PC-3 (cell line): ENCODE results near the gene PSMD2. TPM values are rescaled to one million over a fixed set of nuclear protein-coding genes. Genes with fewer than 3 reads are reported as not detected.
A peak's percentile ranks its signal among the peaks of the same experiment; 100 is the strongest.

ENCODE experiments used
- ATAC-seq: fragments of 200-7000 bp; cut with Tn5 transposase; 2 replicates; pipeline ENCODE4 v1.9.1; 2020; ENCODE audit warnings: mild to moderate bottlenecking, moderate library complexity
- BruUV-seq: library from RNA; stranded (reverse); fragments of 400-500 nt; replicated peaks from 2 replicates; lab custom pipeline; 2021; lab: Mats Ljungman, UMichigan
- CTCF ChIA-PET: fragments of 300-600 bp; sonication (Branson Sonifier 250); formaldehyde crosslinking; loops from one replicate; lab custom pipeline; 2022; ENCODE audit warnings: antibody characterized with exemption; lab: Charles Lee
- POLR2A ChIA-PET: fragments of 300-600 bp; sonication (Branson Sonifier 250); formaldehyde crosslinking; loops from one replicate; lab custom pipeline; 2022; ENCODE audit warnings: antibody characterized with exemption; ENCODE audit not compliant: unreplicated experiment; lab: Charles Lee
- DNase-seq: peaks from one replicate; pipeline ENCODE4 v3.0.0-alpha.2; 2015
- H2AFZ ChIP-seq: fragments of 300-600 bp; sonication (generic); 2 replicates; pipeline ENCODE4 v1.6.0; 2016; ENCODE audit warnings: antibody characterized with exemption, low read length
- H3F3A ChIP-seq: fragments of 300-600 bp; sonication (generic); one replicate; pipeline ENCODE4 v1.6.0; 2017; ENCODE audit warnings: antibody characterized with exemption, low read length, control low read depth, mild to moderate bottlenecking; ENCODE audit not compliant: unreplicated experiment
- H3K27ac ChIP-seq: fragments of 300-600 bp; sonication (generic); 2 replicates; pipeline ENCODE4 v1.5.1; 2016; ENCODE audit warnings: mild to moderate bottlenecking, low read length
- H3K27me3 ChIP-seq: fragments of 300-600 bp; sonication (generic); 2 replicates; pipeline ENCODE4 v1.6.1; 2016; ENCODE audit warnings: low read length, mixed read lengths
- H3K36me3 ChIP-seq: fragments of 300-600 bp; sonication (generic); 2 replicates; pipeline ENCODE4 v1.6.1; 2016; ENCODE audit warnings: low read depth, mixed run types, low read length, mixed read lengths
- H3K4me1 ChIP-seq: fragments of 300-600 bp; sonication (generic); 2 replicates; pipeline ENCODE4 v1.5.1; 2016; ENCODE audit warnings: low read length; ENCODE audit not compliant: insufficient read depth
- H3K4me2 ChIP-seq: fragments of 300-600 bp; sonication (generic); 2 replicates; pipeline ENCODE4 v1.6.0; 2016; ENCODE audit warnings: low read length
- H3K4me3 ChIP-seq: fragments of 300-600 bp; sonication (generic); 2 replicates; pipeline ENCODE4 v1.5.1; 2016; ENCODE audit warnings: mild to moderate bottlenecking, low read length, mixed read lengths
- H3K79me2 ChIP-seq: fragments of 300-600 bp; sonication (generic); 2 replicates; pipeline ENCODE4 v1.6.1; 2017; ENCODE audit warnings: low read length, mixed read lengths
- H3K9ac ChIP-seq: fragments of 300-600 bp; sonication (generic); 2 replicates; pipeline ENCODE4 v1.6.0; 2016; ENCODE audit warnings: mild to moderate bottlenecking, low read length
- H3K9me2 ChIP-seq: fragments of 300-600 bp; sonication (generic); replicated peaks from 2 replicates; pipeline ENCODE4 v1.6.1; 2016; ENCODE audit warnings: mixed run types, low read length, mixed read lengths
- H3K9me3 ChIP-seq: fragments of 300-600 bp; sonication (generic); 2 replicates; pipeline ENCODE4 v1.6.1; 2016; ENCODE audit warnings: low read length, mixed read lengths
- H4K20me1 ChIP-seq: fragments of 300-600 bp; sonication (generic); 2 replicates; pipeline ENCODE4 v1.6.1; 2016; ENCODE audit warnings: low read length, mixed read lengths
- CTCF ChIP-seq: fragments of 300-600 bp; sonication (generic); conservative IDR thresholded peaks from 2 replicates; pipeline ENCODE4 v1.5.1; 2017; ENCODE audit warnings: antibody characterized with exemption, low read depth, mild to moderate bottlenecking, low read length
- EZH2 ChIP-seq: fragments of 300-600 bp; sonication (generic); IDR thresholded peaks from one replicate; pipeline ENCODE4 v1.6.1; 2017; ENCODE audit warnings: antibody characterized with exemption, mild to moderate bottlenecking, low read length; ENCODE audit not compliant: unreplicated experiment
- EZH2phosphoT487 ChIP-seq: fragments of 300-600 bp; sonication (generic); IDR thresholded peaks from 2 replicates; pipeline ENCODE4 v1.6.1; 2018; ENCODE audit warnings: mild to moderate bottlenecking, antibody characterized with exemption, low read length, borderline replicate concordance
- intact Hi-C: fragments of 100-400 bp; cut with micrococcal nuclease; formaldehyde crosslinking; loops from 2 replicates; pipeline ENCODE4 v1.9.0; 2023
- total RNA-seq: library from RNA; depleted of rRNA; stranded (reverse); fragments of >200 nt; gene quantifications from 2 replicates; pipeline ENCODE4 v1.2.3, GENCODE V29; 2014

Gene PSMD2
- total RNA-seq, 1 experiment from 2014 or later, result 1,057 TPM

- peak overlapping the region; percentile 89 for H3K9ac ChIP-seq
- H3F3A ChIP-seq, result peaks cover 28% of the 10 kb centered on the region
- no peaks in the 10 kb centered on the region for H3K27me3 ChIP-seq
- POLR2A ChIA-PET, result no interaction called here
- peak overlapping the region; percentile 98 for H3K4me2 ChIP-seq
- CTCF ChIA-PET, result no interaction called here
- H3K4me1 ChIP-seq, result peaks cover 62% of the 10 kb centered on the region
- intact Hi-C loops, result loop anchor here (2.0 kb wide), 2 partner anchors 21 to 27 kb away; partner anchors contain the start of gene EIF4G1
- H3K9me2 ChIP-seq, result no peaks in the 10 kb centered on the region
- peaks cover 34% of the 10 kb centered on the region for H3K79me2 ChIP-seq
- H3K9me3 ChIP-seq, result no peaks in the 10 kb centered on the region
- peak overlapping the region; percentile 95 for H3K27ac ChIP-seq
- H3K36me3 ChIP-seq, result peaks cover 35% of the 10 kb centered on the region
- no TSS peak for BruUV-seq
- TF ChIP-seq EZH2, result no peak
- no peak for TF ChIP-seq CTCF
- no peak for TF ChIP-seq EZH2phosphoT487
- H2AFZ ChIP-seq, result 0 out of 2 replicates have a peak overlapping the region, but pooled peaks have one; percentile 13
- ATAC-seq (peak; percentile 49), DNase-seq (peak; percentile 75)
- peak overlapping the region; percentile 71 for H3K4me3 ChIP-seq
- no peaks in the 10 kb centered on the region for H4K20me1 ChIP-seq
Measured at GRCh38 chr3:184335661-184336546, 36.9 kb downstream of the PSMD2 start.

GRCh38 chr3:184336547-184337398 lies 37.7 kb downstream of the PSMD2 start:
- CTCF ChIA-PET, result no interaction called here
- no peaks in the 10 kb centered on the region for H4K20me1 ChIP-seq
- peak overlapping the region; percentile 89 for H3K9ac ChIP-seq
- peaks cover 26% of the 10 kb centered on the region for H3K36me3 ChIP-seq
- H3F3A ChIP-seq, result peaks cover 28% of the 10 kb centered on the region
- H3K27ac ChIP-seq, result peak overlapping the region; percentile 95
- H3K9me2 ChIP-seq, result no peaks in the 10 kb centered on the region
- BruUV-seq, result TSS peak; percentile 17
- DNase-seq (peak; percentile 48), ATAC-seq (no peak)
- H3K27me3 ChIP-seq, result no peaks in the 10 kb centered on the region
- intact Hi-C loops, result loop anchor here (2.0 kb wide), 1 partner anchor 26 kb away; no protein-coding TSS in a partner anchor
- TF ChIP-seq EZH2phosphoT487 (no peak), CTCF (no peak), EZH2 (no peak)
- H3K4me1 ChIP-seq, result peaks cover 54% of the 10 kb centered on the region
- peak overlapping the region; percentile 13; the same call in 1 of the 2 replicates for H2AFZ ChIP-seq
- peak overlapping the region; percentile 98 for H3K4me2 ChIP-seq
- H3K4me3 ChIP-seq, result peak overlapping the region; percentile 71
- no peaks in the 10 kb centered on the region for H3K9me3 ChIP-seq
- POLR2A ChIA-PET, result no interaction called here
- H3K79me2 ChIP-seq, result peaks cover 34% of the 10 kb centered on the region
